ENCODE results near the gene NSMF.
A peak's percentile ranks its signal among the peaks of the same experiment; 100 is the strongest.

The NSMF gene

GRCh38 chr9:137458194-137459151, 661 bp downstream of the NSMF start:
- Histone ChIP-seq H3K4me1 (ENCODE audit: control insufficient read depth in 1 of 2, insufficient read depth in 1 of 2, low read depth in 1 of 2, low read length in 1 of 2) (peaks cover 12 to 27% of the 10 kb centered on the region in 2 experiments), H3K36me3 (no peaks in the 10 kb centered on the region), H3K27me3 (peaks cover 76% of the 10 kb centered on the region), H3K4me3 (ENCODE audit: low read depth in 1 of 2, low read length in 1 of 2) (peak overlapping the region; percentile 17 to 49), H3K27ac (no peak overlapping the region), H3K9me3 (no peaks in the 10 kb centered on the region)
- no peak for TF ChIP-seq CTCF (IDR thresholded peaks at IDR 0.05)

GRCh38 chr9:137457406-137458193, 1.5 kb downstream of the NSMF start:
- no peak overlapping the region for H3K4me3 ChIP-seq (ENCODE audit: low read depth in 1 of 2, low read length in 1 of 2)
- no peak overlapping the region for H3K27ac ChIP-seq
- H3K9me3 ChIP-seq, result no peaks in the 10 kb centered on the region
- no peaks in the 10 kb centered on the region for H3K36me3 ChIP-seq
- peaks cover 14 to 31% of the 10 kb centered on the region in 2 experiments for H3K4me1 ChIP-seq (ENCODE audit: control insufficient read depth in 1 of 2, insufficient read depth in 1 of 2, low read depth in 1 of 2, low read length in 1 of 2)
- no peak for TF ChIP-seq CTCF (IDR thresholded peaks at IDR 0.05)
- H3K27me3 ChIP-seq, result peaks cover 73% of the 10 kb centered on the region

GRCh38 chr9:137456864-137457405, 2.2 kb downstream of the NSMF start:
- no peaks in the 10 kb centered on the region for H3K36me3 ChIP-seq
- TF ChIP-seq CTCF (IDR thresholded peaks at IDR 0.05), result no peak
- H3K4me1 ChIP-seq (ENCODE audit: control insufficient read depth in 1 of 2, insufficient read depth in 1 of 2, low read depth in 1 of 2, low read length in 1 of 2), result peaks cover 14 to 29% of the 10 kb centered on the region in 2 experiments
- no peak overlapping the region for H3K27ac ChIP-seq
- no peaks in the 10 kb centered on the region for H3K9me3 ChIP-seq
- no peak overlapping the region for H3K4me3 ChIP-seq (ENCODE audit: low read depth in 1 of 2, low read length in 1 of 2)
- H3K27me3 ChIP-seq, result peaks cover 66% of the 10 kb centered on the region

GRCh38 chr9:137456061-137456863, 2.9 kb downstream of the NSMF start:
- Histone ChIP-seq H3K4me1 (ENCODE audit: control insufficient read depth in 1 of 2, insufficient read depth in 1 of 2, low read depth in 1 of 2, low read length in 1 of 2) (peaks cover 14 to 26% of the 10 kb centered on the region in 2 experiments), H3K4me3 (ENCODE audit: low read depth in 1 of 2, low read length in 1 of 2) (no peak overlapping the region)

More at GRCh38 chr9:137456061-137456863, 2.9 kb downstream of the NSMF start:
- peaks cover 60% of the 10 kb centered on the region for H3K27me3 ChIP-seq
- H3K27ac ChIP-seq, result no peak overlapping the region
- no peaks in the 10 kb centered on the region for H3K36me3 ChIP-seq
- TF ChIP-seq CTCF (IDR thresholded peaks at IDR 0.05), result no peak
- no peaks in the 10 kb centered on the region for H3K9me3 ChIP-seq

Measured in neutrophil (primary cell).